ENCODE data around the gene CIAO2A.
"Not testable (repeated sequence)": the region's sequence is repeated elsewhere in the genome, so short reads cannot be mapped to it uniquely, and the experiment has no call there.

Gene CIAO2A

DNA sequence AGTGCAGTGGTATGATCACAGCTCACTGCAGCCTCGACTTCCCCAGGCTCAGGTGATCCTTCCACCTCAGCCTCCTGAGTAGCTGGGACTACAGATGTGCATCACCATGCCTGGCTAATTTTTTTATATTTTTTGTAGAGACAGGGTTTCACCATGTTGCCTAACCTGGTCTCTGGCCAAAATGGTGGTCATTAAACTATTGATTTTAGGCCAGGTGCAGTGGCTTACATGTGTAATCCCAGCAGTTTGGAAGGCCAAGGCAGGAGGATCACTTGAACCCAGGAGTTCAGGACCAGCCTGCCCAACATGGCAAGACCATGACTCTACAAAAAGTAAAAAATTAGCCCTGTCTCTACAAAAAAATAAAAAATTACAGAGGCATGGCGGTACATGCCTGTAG, 26.7 kb upstream of the CIAO2A start:
- H3K36me3 ChIP-seq (ENCODE audit: control insufficient read depth in 1 of 2, insufficient read depth in 2 of 2, low read length in 2 of 2), result peaks cover 18 to 23% of the 10 kb centered on the region in 2 experiments
- H2BK12ac ChIP-seq (ENCODE audit: low read length); H3K14ac ChIP-seq (ENCODE audit: low read length); H2AK5ac ChIP-seq (ENCODE audit: low read length); H3K79me1 ChIP-seq (ENCODE audit: low read length); H3K4me3 ChIP-seq (ENCODE audit: low read depth, low read length); H3K9me3 ChIP-seq (ENCODE audit: insufficient read depth, low read depth, low read length); H3K18ac ChIP-seq (ENCODE audit: low read length); H3K4me2 ChIP-seq (ENCODE audit: low read length); H2AFZ ChIP-seq (ENCODE audit: insufficient read depth, low read length, poor library complexity); H3K4me1 ChIP-seq (ENCODE audit: control insufficient read depth in 1 of 2, insufficient read depth in 2 of 2, low read length in 2 of 2); H3K27ac ChIP-seq (ENCODE audit: low read depth, low read length); H3K4ac ChIP-seq (ENCODE audit: low read depth, low read length); H2BK120ac ChIP-seq (ENCODE audit: insufficient read depth, low read length, poor library complexity); H3K27me3 ChIP-seq (ENCODE audit: insufficient read depth, low read length); H2BK5ac ChIP-seq (ENCODE audit: low read depth, low read length, poor library complexity); H4K8ac ChIP-seq (ENCODE audit: low read depth, low read length); DNase-seq; H3K9ac ChIP-seq (ENCODE audit: low read length); H4K91ac ChIP-seq (ENCODE audit: low read depth, low read length); H4K12ac ChIP-seq (ENCODE audit: low read depth, low read length); H3K79me2 ChIP-seq (ENCODE audit: control insufficient read depth, insufficient read depth, low read length, poor library complexity); H3K23ac ChIP-seq (ENCODE audit: low read length): not testable (repeated sequence)
- no CpG with 5 or more reads among the region's 2 CpGs for WGBS (ENCODE audit: extremely low coverage, insufficient coverage, insufficient read length)

DNA sequence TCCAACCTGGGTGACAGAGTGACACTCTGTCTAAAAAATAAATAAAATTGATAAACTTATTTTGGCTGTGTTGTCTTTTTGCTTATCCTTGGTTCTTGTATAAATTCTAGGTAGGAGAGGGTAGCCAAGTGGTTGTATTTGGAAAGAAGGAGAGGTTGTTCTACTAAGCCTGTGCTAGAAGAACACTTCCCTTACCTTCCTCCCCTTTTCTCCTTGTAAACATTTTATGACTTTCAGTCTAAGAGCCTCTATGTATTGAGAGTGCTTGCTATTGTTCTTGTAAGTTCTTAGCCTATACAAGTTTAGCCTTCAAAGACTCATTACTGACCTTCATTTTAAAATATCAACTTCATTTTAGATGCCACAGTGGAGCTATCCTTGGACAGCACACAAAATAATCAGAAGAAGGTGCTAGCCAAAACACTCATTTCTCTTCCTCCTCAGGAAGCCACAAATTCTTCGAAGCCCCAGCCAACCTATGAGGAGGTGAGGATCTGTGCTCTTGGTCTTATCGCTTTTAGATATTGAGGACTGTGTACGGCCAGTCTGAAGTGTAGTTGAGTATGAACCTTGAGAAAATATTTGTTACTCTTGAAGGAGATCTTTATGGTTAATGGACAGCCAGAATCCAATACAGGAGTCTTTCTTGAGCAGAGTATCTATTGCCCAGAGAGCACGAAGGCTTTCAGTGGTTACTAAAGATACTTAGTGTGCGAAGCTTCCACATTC, 24.3 kb upstream of the CIAO2A start:
- Histone ChIP-seq H3K4me2 (ENCODE audit: low read length) (no peak overlapping the region), H4K91ac (ENCODE audit: low read depth, low read length) (no peak overlapping the region), H3K27ac (ENCODE audit: low read depth, low read length) (no peak overlapping the region), H3K14ac (ENCODE audit: low read length) (no peak overlapping the region), H3K36me3 (ENCODE audit: control insufficient read depth in 1 of 2, insufficient read depth in 2 of 2, low read length in 2 of 2) (peaks cover 22% of the 10 kb centered on the region in 2 experiments), H4K8ac (ENCODE audit: low read depth, low read length) (no peak overlapping the region), H2AK5ac (ENCODE audit: low read length) (no peak overlapping the region), H3K9me3 (ENCODE audit: insufficient read depth, low read depth, low read length) (no peaks in the 10 kb centered on the region), H3K9ac (ENCODE audit: low read length) (no peak overlapping the region), H4K12ac (ENCODE audit: low read depth, low read length) (no peak overlapping the region), H3K4me1 (ENCODE audit: control insufficient read depth in 1 of 2, insufficient read depth in 2 of 2, low read length in 2 of 2) (no peaks in the 10 kb centered on the region), H3K18ac (ENCODE audit: low read length) (no peak overlapping the region), H3K79me2 (ENCODE audit: control insufficient read depth, insufficient read depth, low read length, poor library complexity) (no peaks in the 10 kb centered on the region), H2BK5ac (ENCODE audit: low read depth, low read length, poor library complexity) (no peak overlapping the region), H2BK12ac (ENCODE audit: low read length) (no peak overlapping the region), H2BK120ac (ENCODE audit: insufficient read depth, low read length, poor library complexity) (no peak overlapping the region), H3K4me3 (ENCODE audit: low read depth, low read length) (no peak overlapping the region), H2AFZ (ENCODE audit: insufficient read depth, low read length, poor library complexity) (no peak overlapping the region), H3K79me1 (ENCODE audit: low read length) (no peaks in the 10 kb centered on the region), H3K4ac (ENCODE audit: low read depth, low read length) (no peak overlapping the region), H3K27me3 (ENCODE audit: insufficient read depth, low read length) (no peaks in the 10 kb centered on the region), H3K23ac (ENCODE audit: low read length) (no peak overlapping the region)
- WGBS (ENCODE audit: extremely low coverage, insufficient coverage, insufficient read length), result no CpG with 5 or more reads among the region's 5 CpGs
- no peak for DNase-seq

DNA sequence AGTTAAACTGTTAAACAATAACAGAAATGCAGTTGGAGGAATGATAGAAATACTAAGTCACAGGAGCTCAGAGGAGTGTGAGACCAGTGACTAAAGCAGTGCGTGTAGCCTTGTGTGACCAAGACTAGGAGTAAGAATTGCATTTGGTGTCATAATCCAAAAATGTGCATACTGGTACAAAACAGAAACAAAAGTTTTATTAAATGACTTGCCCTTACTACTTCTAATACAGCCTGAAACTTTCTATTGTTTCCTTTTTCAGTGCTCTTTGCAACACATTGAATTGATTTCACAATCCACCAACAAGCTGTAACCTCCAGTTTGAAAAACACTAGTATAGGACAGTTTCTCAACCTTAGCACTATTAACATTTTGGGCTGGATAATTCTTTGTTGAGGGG, 19.3 kb upstream of the CIAO2A start:
- H3K14ac ChIP-seq (ENCODE audit: low read length), result no peak overlapping the region
- H4K12ac ChIP-seq (ENCODE audit: low read depth, low read length), result no peak overlapping the region
- DNase-seq, result no peak
- H3K23ac ChIP-seq (ENCODE audit: low read length), result no peak overlapping the region
- H3K18ac ChIP-seq (ENCODE audit: low read length), result no peak overlapping the region
- no peak overlapping the region for H2BK120ac ChIP-seq (ENCODE audit: insufficient read depth, low read length, poor library complexity)
- no peaks in the 10 kb centered on the region for H3K79me2 ChIP-seq (ENCODE audit: control insufficient read depth, insufficient read depth, low read length, poor library complexity)
- no peak overlapping the region for H3K9ac ChIP-seq (ENCODE audit: low read length)
- no peak overlapping the region for H3K4me2 ChIP-seq (ENCODE audit: low read length)
- no peak overlapping the region for H4K8ac ChIP-seq (ENCODE audit: low read depth, low read length)
- H2AK5ac ChIP-seq (ENCODE audit: low read length), result no peak overlapping the region
- H4K91ac ChIP-seq (ENCODE audit: low read depth, low read length), result no peak overlapping the region
- no peak overlapping the region for H3K27ac ChIP-seq (ENCODE audit: low read depth, low read length)
- WGBS (ENCODE audit: extremely low coverage, insufficient coverage, insufficient read length), result no CpG with 5 or more reads among the region's 1 CpG
- H3K9me3 ChIP-seq (ENCODE audit: insufficient read depth, low read depth, low read length), result no peaks in the 10 kb centered on the region
- no peak overlapping the region for H2BK5ac ChIP-seq (ENCODE audit: low read depth, low read length, poor library complexity)
- peaks cover 8 to 11% of the 10 kb centered on the region in 2 experiments for H3K36me3 ChIP-seq (ENCODE audit: control insufficient read depth in 1 of 2, insufficient read depth in 2 of 2, low read length in 2 of 2)
- no peak overlapping the region for H3K4ac ChIP-seq (ENCODE audit: low read depth, low read length)
- no peak overlapping the region for H2BK12ac ChIP-seq (ENCODE audit: low read length)
- H3K4me3 ChIP-seq (ENCODE audit: low read depth, low read length), result no peak overlapping the region
- no peak overlapping the region for H2AFZ ChIP-seq (ENCODE audit: insufficient read depth, low read length, poor library complexity)
- no peaks in the 10 kb centered on the region for H3K27me3 ChIP-seq (ENCODE audit: insufficient read depth, low read length)
- no peaks in the 10 kb centered on the region for H3K79me1 ChIP-seq (ENCODE audit: low read length)
- H3K4me1 ChIP-seq (ENCODE audit: control insufficient read depth in 1 of 2, insufficient read depth in 2 of 2, low read length in 2 of 2), result peaks cover 5% of the 10 kb centered on the region in 2 experiments

GRCh38 chr15:64112073-64112772, 18.6 kb upstream of the CIAO2A start:
- no peak overlapping the region for H3K4ac ChIP-seq (ENCODE audit: low read depth, low read length)
- no peak overlapping the region for H2AFZ ChIP-seq (ENCODE audit: insufficient read depth, low read length, poor library complexity)
- no peak overlapping the region for H4K12ac ChIP-seq (ENCODE audit: low read depth, low read length)
- H2AK5ac ChIP-seq (ENCODE audit: low read length), result no peak overlapping the region
- no peak overlapping the region for H3K14ac ChIP-seq (ENCODE audit: low read length)
- H3K79me1 ChIP-seq (ENCODE audit: low read length), result no peaks in the 10 kb centered on the region
- peaks cover 5% of the 10 kb centered on the region in 2 experiments for H3K4me1 ChIP-seq (ENCODE audit: control insufficient read depth in 1 of 2, insufficient read depth in 2 of 2, low read length in 2 of 2)
- no peak overlapping the region for H2BK5ac ChIP-seq (ENCODE audit: low read depth, low read length, poor library complexity)
- H4K8ac ChIP-seq (ENCODE audit: low read depth, low read length), result no peak overlapping the region
- no peak overlapping the region for H3K23ac ChIP-seq (ENCODE audit: low read length)
- H3K79me2 ChIP-seq (ENCODE audit: control insufficient read depth, insufficient read depth, low read length, poor library complexity), result peaks cover 1% of the 10 kb centered on the region
- H3K9ac ChIP-seq (ENCODE audit: low read length), result no peak overlapping the region
- H3K27ac ChIP-seq (ENCODE audit: low read depth, low read length), result no peak overlapping the region
- no peak overlapping the region for H3K18ac ChIP-seq (ENCODE audit: low read length)
- no CpG with 5 or more reads among the region's 4 CpGs for WGBS (ENCODE audit: extremely low coverage, insufficient coverage, insufficient read length)
- H3K4me3 ChIP-seq (ENCODE audit: low read depth, low read length), result no peak overlapping the region
- no peak overlapping the region for H2BK12ac ChIP-seq (ENCODE audit: low read length)
- peaks cover 7 to 8% of the 10 kb centered on the region in 2 experiments for H3K36me3 ChIP-seq (ENCODE audit: control insufficient read depth in 1 of 2, insufficient read depth in 2 of 2, low read length in 2 of 2)
- no peak overlapping the region for H2BK120ac ChIP-seq (ENCODE audit: insufficient read depth, low read length, poor library complexity)
- no peak overlapping the region for H4K91ac ChIP-seq (ENCODE audit: low read depth, low read length)
- H3K27me3 ChIP-seq (ENCODE audit: insufficient read depth, low read length), result no peaks in the 10 kb centered on the region
- no peak overlapping the region for H3K4me2 ChIP-seq (ENCODE audit: low read length)
- DNase-seq, result no peak
- no peaks in the 10 kb centered on the region for H3K9me3 ChIP-seq (ENCODE audit: insufficient read depth, low read depth, low read length)

All from trophoblast cell (in vitro differentiated cells and primary cell).